ENCODE measurements around the gene TCIRG1.

The TCIRG1 gene

GRCh38 chr11:68077617-68078582 lies 39.1 kb downstream of the TCIRG1 start:
- Histone ChIP-seq H3K14ac (ENCODE audit: low read length in 2 of 2) (no peak overlapping the region), H4K91ac (ENCODE audit: low read length) (no peak overlapping the region), H3K23ac (ENCODE audit: low read length in 2 of 2) (no peak overlapping the region), H2BK5ac (ENCODE audit: low read depth, low read length, poor library complexity, severe bottlenecking) (no peak overlapping the region), H3K4me3 (ENCODE audit: insufficient read depth in 1 of 2, low read depth in 1 of 2, low read length in 2 of 2) (no peak overlapping the region), H2BK120ac (ENCODE audit: low read depth, low read length) (no peak overlapping the region), H2BK12ac (ENCODE audit: low read length in 2 of 2) (no peak overlapping the region), H3K18ac (ENCODE audit: low read depth in 1 of 2, low read length in 2 of 2) (no peak overlapping the region), H3K4me2 (ENCODE audit: low read length, poor library complexity, severe bottlenecking) (no peak overlapping the region), H3K36me3 (ENCODE audit: control insufficient read depth in 1 of 2, insufficient read depth in 2 of 2, low read depth in 1 of 2, low read length in 2 of 2) (peaks cover 23 to 26% of the 10 kb centered on the region in 2 experiments), H2AK5ac (ENCODE audit: low read length, severe bottlenecking) (no peak overlapping the region), H3K9me3 (ENCODE audit: control insufficient read depth, low read length) (no peaks in the 10 kb centered on the region), H4K8ac (ENCODE audit: low read length) (no peak overlapping the region), H3K4me1 (ENCODE audit: control insufficient read depth, insufficient read depth, low read depth, low read length) (peaks cover 5% of the 10 kb centered on the region), H2BK15ac (ENCODE audit: low read depth, poor library complexity, severe bottlenecking) (no peak overlapping the region), H3K4ac (ENCODE audit: low read depth in 1 of 2, low read length in 2 of 2) (no peak overlapping the region), H3K9ac (ENCODE audit: low read length) (no peak overlapping the region), H2AFZ (ENCODE audit: low read depth, low read length) (no peak overlapping the region), H3K27ac (ENCODE audit: low read length, poor library complexity, severe bottlenecking) (no peak overlapping the region), H3K79me1 (replicated peaks; ENCODE audit: low read length, poor library complexity, severe bottlenecking) (peaks cover 21% of the 10 kb centered on the region), H3K27me3 (ENCODE audit: control insufficient read depth in 1 of 2, insufficient read depth in 1 of 2, low read length in 2 of 2) (no peaks in the 10 kb centered on the region)
- DNase-seq: no peak
- WGBS: 97% methylated on average over 7 of the region's 8 CpGs

- no peak overlapping the region for H2BK120ac ChIP-seq (ENCODE audit: low read depth, low read length)
- H4K8ac ChIP-seq (ENCODE audit: low read length): no peak overlapping the region
- no peak overlapping the region for H3K4me3 ChIP-seq (ENCODE audit: insufficient read depth in 1 of 2, low read depth in 1 of 2, low read length in 2 of 2)
- no peak overlapping the region for H3K4ac ChIP-seq (ENCODE audit: low read depth in 1 of 2, low read length in 2 of 2)
- no peak for DNase-seq
- H3K79me1 ChIP-seq (replicated peaks; ENCODE audit: low read length, poor library complexity, severe bottlenecking): peaks cover 20% of the 10 kb centered on the region
- H4K91ac ChIP-seq (ENCODE audit: low read length): no peak overlapping the region
- no peak overlapping the region for H3K23ac ChIP-seq (ENCODE audit: low read length in 2 of 2)
- H3K4me2 ChIP-seq (ENCODE audit: low read length, poor library complexity, severe bottlenecking): no peak overlapping the region
- H3K27me3 ChIP-seq (ENCODE audit: control insufficient read depth in 1 of 2, insufficient read depth in 1 of 2, low read length in 2 of 2): no peaks in the 10 kb centered on the region
- no peak overlapping the region for H2AFZ ChIP-seq (ENCODE audit: low read depth, low read length)
- peaks cover 7% of the 10 kb centered on the region for H3K4me1 ChIP-seq (ENCODE audit: control insufficient read depth, insufficient read depth, low read depth, low read length)
- 98% methylated on average over 8 of the region's 8 CpGs for WGBS
- no peak overlapping the region for H2BK15ac ChIP-seq (ENCODE audit: low read depth, poor library complexity, severe bottlenecking)
- H3K18ac ChIP-seq (ENCODE audit: low read depth in 1 of 2, low read length in 2 of 2): no peak overlapping the region
- H3K27ac ChIP-seq (ENCODE audit: low read length, poor library complexity, severe bottlenecking): no peak overlapping the region
- H3K36me3 ChIP-seq (ENCODE audit: control insufficient read depth in 1 of 2, insufficient read depth in 2 of 2, low read depth in 1 of 2, low read length in 2 of 2): peaks cover 15 to 18% of the 10 kb centered on the region in 2 experiments
- H2AK5ac ChIP-seq (ENCODE audit: low read length, severe bottlenecking): no peak overlapping the region
- no peak overlapping the region for H2BK5ac ChIP-seq (ENCODE audit: low read depth, low read length, poor library complexity, severe bottlenecking)
- H3K9me3 ChIP-seq (ENCODE audit: control insufficient read depth, low read length): no peaks in the 10 kb centered on the region
- no peak overlapping the region for H3K9ac ChIP-seq (ENCODE audit: low read length)
- H2BK12ac ChIP-seq (ENCODE audit: low read length in 2 of 2): no peak overlapping the region
- H3K14ac ChIP-seq (ENCODE audit: low read length in 2 of 2): no peak overlapping the region
Measured at GRCh38 chr11:68080860-68081259, 42.0 kb downstream of the TCIRG1 start.

GRCh38 chr11:68081691-68082090 lies 42.9 kb downstream of the TCIRG1 start:
- Histone ChIP-seq H4K91ac (ENCODE audit: low read length) (no peak overlapping the region), H3K4me3 (ENCODE audit: insufficient read depth in 1 of 2, low read depth in 1 of 2, low read length in 2 of 2) (no peak overlapping the region), H2BK15ac (ENCODE audit: low read depth, poor library complexity, severe bottlenecking) (no peak overlapping the region), H2BK12ac (ENCODE audit: low read length in 2 of 2) (no peak overlapping the region), H3K36me3 (ENCODE audit: control insufficient read depth in 1 of 2, insufficient read depth in 2 of 2, low read depth in 1 of 2, low read length in 2 of 2) (peaks cover 13 to 18% of the 10 kb centered on the region in 2 experiments), H3K9me3 (ENCODE audit: control insufficient read depth, low read length) (no peaks in the 10 kb centered on the region), H4K8ac (ENCODE audit: low read length) (no peak overlapping the region), H3K27me3 (ENCODE audit: control insufficient read depth in 1 of 2, insufficient read depth in 1 of 2, low read length in 2 of 2) (no peaks in the 10 kb centered on the region), H3K18ac (ENCODE audit: low read depth in 1 of 2, low read length in 2 of 2) (no peak overlapping the region), H3K9ac (ENCODE audit: low read length) (no peak overlapping the region), H3K23ac (ENCODE audit: low read length in 2 of 2) (no peak overlapping the region), H3K4me1 (ENCODE audit: control insufficient read depth, insufficient read depth, low read depth, low read length) (peaks cover 7% of the 10 kb centered on the region), H2AK5ac (ENCODE audit: low read length, severe bottlenecking) (no peak overlapping the region), H2AFZ (ENCODE audit: low read depth, low read length) (no peak overlapping the region), H3K4me2 (ENCODE audit: low read length, poor library complexity, severe bottlenecking) (no peak overlapping the region), H3K4ac (ENCODE audit: low read depth in 1 of 2, low read length in 2 of 2) (no peak overlapping the region), H2BK120ac (ENCODE audit: low read depth, low read length) (no peak overlapping the region), H3K27ac (ENCODE audit: low read length, poor library complexity, severe bottlenecking) (no peak overlapping the region), H3K14ac (ENCODE audit: low read length in 2 of 2) (no peak overlapping the region), H2BK5ac (ENCODE audit: low read depth, low read length, poor library complexity, severe bottlenecking) (no peak overlapping the region), H3K79me1 (replicated peaks; ENCODE audit: low read length, poor library complexity, severe bottlenecking) (peaks cover 17% of the 10 kb centered on the region)
- no peak for DNase-seq
- 97% methylated on average over 6 of the region's 9 CpGs for WGBS

- Histone ChIP-seq H3K4me3 (ENCODE audit: insufficient read depth in 1 of 2, low read depth in 1 of 2, low read length in 2 of 2) (no peak overlapping the region), H3K9me3 (ENCODE audit: control insufficient read depth, low read length) (no peaks in the 10 kb centered on the region), H3K4me1 (ENCODE audit: control insufficient read depth, insufficient read depth, low read depth, low read length) (peaks cover 7% of the 10 kb centered on the region), H2AK5ac (ENCODE audit: low read length, severe bottlenecking) (no peak overlapping the region), H2BK12ac (ENCODE audit: low read length in 2 of 2) (no peak overlapping the region), H2BK5ac (ENCODE audit: low read depth, low read length, poor library complexity, severe bottlenecking) (no peak overlapping the region), H2AFZ (ENCODE audit: low read depth, low read length) (no peak overlapping the region), H4K8ac (ENCODE audit: low read length) (no peak overlapping the region), H3K18ac (ENCODE audit: low read depth in 1 of 2, low read length in 2 of 2) (no peak overlapping the region), H3K4ac (ENCODE audit: low read depth in 1 of 2, low read length in 2 of 2) (no peak overlapping the region), H3K4me2 (ENCODE audit: low read length, poor library complexity, severe bottlenecking) (no peak overlapping the region), H3K27ac (ENCODE audit: low read length, poor library complexity, severe bottlenecking) (no peak overlapping the region), H2BK15ac (ENCODE audit: low read depth, poor library complexity, severe bottlenecking) (no peak overlapping the region), H2BK120ac (ENCODE audit: low read depth, low read length) (no peak overlapping the region), H3K27me3 (ENCODE audit: control insufficient read depth in 1 of 2, insufficient read depth in 1 of 2, low read length in 2 of 2) (no peaks in the 10 kb centered on the region), H3K14ac (ENCODE audit: low read length in 2 of 2) (no peak overlapping the region), H3K9ac (ENCODE audit: low read length) (no peak overlapping the region), H3K36me3 (ENCODE audit: control insufficient read depth in 1 of 2, insufficient read depth in 2 of 2, low read depth in 1 of 2, low read length in 2 of 2) (peaks cover 12 to 18% of the 10 kb centered on the region in 2 experiments), H3K79me1 (replicated peaks; ENCODE audit: low read length, poor library complexity, severe bottlenecking) (peaks cover 17% of the 10 kb centered on the region), H4K91ac (ENCODE audit: low read length) (no peak overlapping the region), H3K23ac (ENCODE audit: low read length in 2 of 2) (no peak overlapping the region)
- 83% methylated on average over 1 of the region's 3 CpGs for WGBS
- no peak for DNase-seq
Measured at GRCh38 chr11:68082481-68082880, 43.7 kb downstream of the TCIRG1 start.

All from mesenchymal stem cell (in vitro differentiated cells and primary cell).